HG03139 (cell line): ENCODE results near the gene TIPIN.
"Not testable (repeated sequence)": the region's sequence is repeated elsewhere in the genome, so short reads cannot be mapped to it uniquely, and the experiment has no call there.

Experiments used
- ATAC-seq: cut with Tn5 transposase; IDR thresholded peaks from one replicate; pipeline ENCODE4 v1.9.1; 2021; ENCODE audit not compliant: unreplicated experiment

TIPIN gene

DNA sequence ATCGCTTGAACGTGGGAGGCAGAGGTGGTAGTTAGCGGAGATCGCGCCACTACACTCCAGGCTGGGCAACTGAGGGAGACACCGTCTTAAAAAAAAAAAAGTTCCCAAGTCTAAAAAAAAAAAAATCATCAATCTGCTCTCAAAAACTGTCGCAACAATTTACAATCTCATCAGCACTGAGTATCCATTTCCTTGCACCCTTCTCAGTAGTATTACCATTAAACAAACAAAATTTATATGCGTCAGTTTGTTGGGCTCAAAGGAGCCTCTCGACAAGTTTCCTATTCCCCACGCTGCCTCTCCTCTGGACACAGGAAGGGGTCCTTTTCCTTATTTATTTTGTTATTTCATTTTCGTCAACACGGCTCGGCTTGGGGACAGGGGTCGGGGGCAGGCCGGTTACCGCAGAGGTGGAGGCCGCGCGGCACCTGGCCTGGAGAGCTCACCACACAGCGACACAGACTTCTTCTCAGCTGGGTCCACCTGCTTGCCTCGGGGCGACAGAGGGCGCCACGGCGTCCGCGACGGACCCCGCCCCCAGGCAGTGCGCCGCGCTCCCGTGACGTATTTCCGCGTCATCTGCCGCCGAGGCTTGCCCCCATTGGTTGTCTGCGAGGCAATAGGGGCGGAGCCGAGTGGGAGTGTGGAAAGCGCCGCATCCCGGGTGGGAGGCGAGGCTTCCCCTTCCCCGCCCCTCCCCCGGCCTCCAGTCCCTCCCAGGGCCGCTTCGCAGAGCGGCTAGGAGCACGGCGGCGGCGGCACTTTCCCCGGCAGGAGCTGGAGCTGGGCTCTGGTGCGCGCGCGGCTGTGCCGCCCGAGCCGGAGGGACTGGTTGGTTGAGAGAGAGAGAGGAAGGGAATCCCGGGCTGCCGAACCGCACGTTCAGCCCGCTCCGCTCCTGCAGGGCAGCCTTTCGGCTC lies 30.0 kb upstream of the TIPIN start, which contains the start of gene MAP2K1:
Gene MAP2K1, plus strand, starts transcription at position 709 of the 920 bp plus-strand sequence. CDS start 436 bp downstream, outside the sequence.
- peak; percentile 71 for ATAC-seq

DNA sequence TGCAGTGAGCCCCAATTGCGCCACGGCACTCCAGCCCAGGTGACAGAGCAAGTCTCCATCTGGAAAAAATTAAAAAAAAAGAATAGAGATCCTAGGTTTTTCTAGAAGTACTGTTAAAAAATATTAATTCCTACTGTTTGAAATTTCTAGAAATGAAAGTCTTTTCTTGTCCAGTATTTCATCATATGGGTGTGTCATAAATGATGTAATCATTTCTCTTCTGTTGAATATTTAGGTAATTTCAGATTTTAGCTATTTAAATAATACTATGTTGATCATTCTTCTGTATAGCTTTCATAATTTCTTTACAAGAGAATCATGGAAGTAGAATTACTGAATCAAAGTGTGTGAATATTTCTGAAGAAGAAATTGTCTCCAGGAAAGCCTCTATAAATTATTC lies 24.9 kb upstream of the TIPIN start:
- ATAC-seq, result not testable (repeated sequence)

DNA sequence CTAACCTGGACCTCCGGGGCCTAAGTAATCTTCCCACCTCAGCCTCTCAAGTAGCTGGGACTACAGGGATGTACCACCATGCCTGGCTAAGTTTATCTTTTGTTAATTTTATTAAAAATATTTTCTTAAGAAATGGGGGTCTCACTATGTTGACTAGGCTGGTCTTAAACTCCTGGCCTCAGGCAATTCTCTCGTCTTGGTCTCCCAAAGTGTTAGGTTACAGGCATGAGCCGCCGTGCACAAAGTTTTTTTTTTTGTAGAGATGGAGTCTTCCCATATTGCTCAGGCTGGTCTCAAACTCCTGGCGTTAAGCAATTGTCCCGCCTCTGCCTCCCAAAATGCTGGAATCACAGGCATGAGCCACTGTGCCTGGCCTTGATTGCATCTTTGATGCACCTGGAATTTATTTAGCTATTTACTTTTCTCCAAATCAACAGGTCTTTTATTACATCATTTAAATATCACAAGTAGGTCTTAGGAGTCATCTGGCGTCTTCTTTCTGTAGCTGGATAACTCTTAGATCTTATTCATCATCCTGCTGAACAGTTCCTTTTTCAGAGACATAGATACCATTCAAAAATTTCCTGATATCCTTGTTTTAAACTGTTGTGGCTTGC lies 22.4 kb upstream of the TIPIN start:
- no peak for ATAC-seq

DNA sequence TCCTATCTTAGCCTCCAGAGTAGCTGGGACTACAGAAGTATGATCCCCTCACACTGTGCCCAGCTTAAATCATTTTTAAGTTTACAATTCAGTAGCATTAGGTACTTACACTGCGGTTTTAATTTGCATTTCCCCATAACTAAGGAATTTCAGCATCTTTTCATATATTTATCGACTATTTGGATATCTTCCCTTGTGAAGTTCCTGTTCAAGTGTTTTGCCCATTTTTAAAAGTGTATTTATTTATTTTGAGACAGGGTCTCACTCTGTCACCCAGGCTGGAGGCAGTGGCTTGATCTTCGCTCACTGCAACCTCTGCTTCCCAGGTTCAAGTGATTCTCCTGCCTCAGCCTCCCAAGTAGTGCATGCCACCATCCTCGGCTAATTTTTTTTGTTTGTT lies 17.7 kb upstream of the TIPIN start:
- ATAC-seq, result no peak

DNA sequence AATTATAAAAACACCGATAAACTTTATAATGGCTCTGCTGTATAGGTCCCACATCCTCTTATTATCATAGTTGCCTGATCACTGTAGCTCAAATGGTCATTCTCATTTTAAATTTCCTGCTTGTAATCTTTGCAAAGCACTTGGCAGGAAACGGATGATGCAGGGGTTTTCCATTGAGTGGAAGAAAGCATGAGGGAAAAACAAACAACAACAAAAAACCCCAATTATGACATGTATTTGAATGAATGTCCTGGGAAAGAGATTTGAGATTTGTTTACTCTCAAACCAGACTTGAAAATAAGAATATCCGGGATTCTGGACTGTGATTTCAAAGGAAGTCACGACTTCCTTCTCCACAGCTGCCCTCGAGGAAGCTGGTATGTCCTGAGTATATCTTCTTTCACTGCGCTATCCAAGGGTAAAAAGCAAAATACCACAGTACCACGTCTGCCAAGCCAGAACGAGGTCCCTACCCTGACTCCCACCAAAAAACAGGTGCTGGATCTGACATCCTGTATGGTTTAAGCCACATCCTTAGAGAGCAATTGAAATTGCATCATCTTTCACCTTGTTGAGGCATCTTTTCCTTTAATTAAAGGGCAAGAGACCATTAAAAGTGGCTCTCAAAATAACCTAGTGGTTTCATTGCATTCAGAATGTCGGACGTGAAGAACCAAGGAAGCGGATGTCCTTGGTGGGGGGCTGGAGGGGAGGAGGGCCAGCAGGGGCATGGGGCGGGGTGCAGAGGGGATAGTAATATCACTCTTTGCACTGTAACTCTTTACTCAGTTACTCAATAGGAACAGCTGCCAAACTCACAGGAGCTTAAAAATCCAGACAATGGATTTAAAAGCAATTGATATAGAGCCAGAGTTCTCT lies 13.5 kb upstream of the TIPIN start:
- no peak for ATAC-seq

DNA sequence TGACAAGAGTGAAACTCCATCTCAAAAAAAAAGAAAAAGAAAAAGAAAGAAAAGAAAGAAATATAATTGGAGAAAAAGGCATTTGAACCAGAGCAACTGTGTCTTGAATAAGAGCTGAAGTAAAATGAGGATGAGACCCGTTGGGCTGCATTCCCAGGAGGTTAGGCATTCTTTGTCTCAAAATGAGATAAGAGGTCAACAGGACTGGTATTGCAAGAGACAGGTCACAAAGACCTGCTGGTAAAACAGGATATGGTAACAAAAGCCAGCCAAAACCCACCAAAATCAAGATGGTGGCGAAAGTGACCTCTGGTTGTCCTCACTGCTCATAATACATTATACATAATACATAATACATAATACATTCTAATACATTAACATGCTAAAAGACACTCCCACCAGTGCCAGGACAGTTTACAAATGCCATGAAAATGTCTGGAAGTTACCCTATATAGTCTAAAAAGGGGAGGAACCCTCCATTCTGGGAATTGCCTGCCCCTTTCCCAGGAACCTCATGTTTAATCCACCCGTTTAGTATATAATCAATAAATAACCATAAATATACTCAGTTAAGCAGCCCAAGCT lies 8.6 kb upstream of the TIPIN start:
- no peak for ATAC-seq

DNA sequence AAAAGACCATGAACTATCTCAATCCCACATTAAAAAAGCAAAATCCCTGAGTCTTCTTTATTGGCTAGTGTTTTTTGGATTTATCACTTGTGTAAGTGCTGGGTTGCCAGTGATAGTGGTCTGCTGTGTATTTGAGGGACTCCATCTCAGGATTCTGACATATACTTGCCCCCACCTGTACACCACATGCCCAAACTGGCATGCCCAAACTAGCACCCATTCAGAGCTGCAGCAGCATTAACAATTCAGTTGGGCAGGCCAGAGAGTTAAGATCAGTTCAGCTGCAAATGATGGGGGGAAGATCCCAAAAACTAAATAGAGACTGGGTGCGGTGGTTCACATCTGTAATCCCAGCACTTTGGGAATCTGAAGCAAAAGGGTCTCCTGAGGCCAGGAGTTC lies 6.3 kb upstream of the TIPIN start:
- ATAC-seq, result no peak

DNA sequence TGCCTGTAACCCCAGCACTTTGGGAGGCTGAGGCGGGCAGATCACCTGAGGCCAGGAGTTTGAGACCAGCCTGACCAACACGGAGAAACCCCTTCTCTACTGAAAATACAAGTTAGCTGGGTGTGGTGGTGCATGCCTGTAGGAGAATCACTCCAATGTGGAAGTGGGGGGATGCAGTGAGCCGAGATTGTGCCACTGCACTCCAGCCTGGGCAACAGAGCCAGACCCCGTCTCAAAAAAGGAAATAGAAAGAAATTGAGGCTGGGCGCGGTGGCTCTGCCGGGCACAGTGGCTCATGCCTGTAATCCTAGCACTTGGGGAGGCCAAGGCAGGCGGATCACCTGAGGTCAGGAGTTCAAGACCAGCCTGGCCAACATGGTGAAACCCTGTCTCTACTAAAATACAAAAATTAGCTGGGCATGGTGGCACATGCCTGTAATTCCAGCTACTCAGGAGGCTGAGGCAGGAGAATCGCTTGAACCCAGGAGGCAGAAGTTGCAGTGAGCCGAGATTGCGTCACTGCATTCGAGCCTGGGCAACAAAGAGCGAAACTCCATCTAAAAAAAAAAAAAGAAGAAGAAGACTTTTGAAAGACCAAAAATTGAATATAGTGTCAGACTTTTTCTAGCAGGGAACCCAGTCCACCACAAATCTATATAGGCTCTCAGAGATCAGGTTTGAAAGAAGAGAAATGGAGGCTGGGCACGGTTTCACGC lies 5.4 kb upstream of the TIPIN start:
- ATAC-seq, result not testable (repeated sequence)

DNA sequence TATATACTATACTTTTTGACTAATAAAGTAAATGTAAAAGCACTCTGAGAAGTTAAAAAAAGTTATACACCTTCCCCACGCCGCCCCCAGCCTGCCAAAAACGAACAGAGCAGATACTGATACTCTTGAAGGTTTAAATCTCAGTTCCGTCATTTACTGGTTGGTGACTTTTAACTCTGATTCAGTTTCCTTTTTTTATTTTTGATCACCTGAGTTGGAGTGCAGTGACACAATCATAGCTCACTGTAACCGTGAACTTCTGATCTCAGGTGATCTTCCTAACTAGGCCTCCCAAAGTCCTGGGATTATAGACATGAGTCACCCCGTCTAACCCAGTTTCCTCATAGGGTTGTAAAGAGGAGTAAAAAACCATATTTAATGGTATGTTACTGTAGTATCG lies 3.3 kb upstream of the TIPIN start:
- no peak for ATAC-seq

DNA sequence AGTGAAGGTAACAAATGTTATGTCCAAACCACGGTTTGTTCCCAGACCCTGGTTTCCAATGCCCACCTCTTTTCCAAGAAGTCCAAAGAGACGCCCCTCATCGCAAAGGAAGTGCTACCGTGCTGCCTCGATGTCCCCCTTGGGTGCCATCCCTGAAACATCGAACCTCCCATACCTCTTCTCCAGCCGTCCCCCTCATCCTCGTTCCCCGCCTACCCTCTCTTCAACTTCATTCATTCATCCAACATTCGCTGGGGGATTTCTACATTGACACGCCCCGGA lies 467 bp downstream of the TIPIN start:
- ATAC-seq, result no peak

DNA sequence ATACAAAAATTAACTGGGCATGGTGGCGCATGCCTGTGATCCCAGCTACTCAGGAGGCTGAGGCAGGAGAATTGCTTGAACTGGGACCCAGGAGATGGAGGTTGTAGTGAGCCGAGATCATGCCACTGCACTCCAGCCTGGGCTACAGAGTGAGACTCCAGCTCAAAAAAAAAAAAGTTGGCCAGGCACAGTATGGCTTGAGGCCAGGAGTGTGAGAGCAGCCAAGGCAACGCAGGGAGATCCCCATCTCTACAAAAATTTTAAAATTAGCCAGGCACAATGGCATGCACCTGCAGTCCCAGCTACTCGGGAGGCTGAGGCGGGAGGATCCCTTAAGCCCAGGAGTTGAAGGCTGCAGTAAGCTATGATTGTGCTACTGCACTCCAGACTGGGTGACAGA lies 8.0 kb downstream of the TIPIN start:
- not testable (repeated sequence) for ATAC-seq

DNA sequence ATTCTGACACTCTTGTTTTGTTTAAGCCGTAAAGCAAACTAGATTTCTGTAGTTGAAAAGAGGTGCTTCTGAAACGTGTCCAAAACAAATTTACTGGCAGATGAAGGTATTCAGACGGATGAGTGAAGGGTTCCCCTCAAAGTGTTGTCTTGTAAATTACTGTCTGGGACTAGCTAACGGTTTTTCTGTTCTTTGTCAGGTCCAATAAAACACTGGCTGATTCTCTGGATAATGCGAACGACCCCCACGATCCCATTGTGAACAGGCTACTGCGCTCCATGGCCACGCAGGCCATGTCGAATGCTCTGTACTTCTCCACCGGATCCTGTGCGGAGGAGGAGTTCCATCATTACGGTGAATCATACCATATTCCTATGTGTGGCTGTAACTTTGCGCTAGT lies 27.7 kb downstream of the TIPIN start:
- no peak for ATAC-seq

DNA sequence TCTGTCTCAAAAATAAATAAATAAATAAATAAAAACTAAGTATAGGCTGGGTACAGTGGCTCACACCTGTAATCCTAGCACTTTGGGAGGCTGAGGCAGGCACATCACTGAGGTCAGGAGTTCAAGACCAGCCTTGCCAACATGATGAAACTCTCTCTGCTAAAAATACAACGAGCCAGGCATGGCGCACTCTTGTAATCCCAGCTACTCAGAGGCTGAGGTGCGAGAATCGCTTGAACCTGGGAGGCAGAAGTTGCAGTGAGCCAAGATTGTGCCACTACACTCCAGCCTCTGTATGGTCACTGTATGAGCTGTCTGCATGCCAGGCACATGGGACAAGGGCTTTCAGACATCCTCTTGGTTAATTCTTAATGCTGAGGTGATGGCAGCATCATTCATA lies 28.7 kb downstream of the TIPIN start:
- ATAC-seq, result no peak

DNA sequence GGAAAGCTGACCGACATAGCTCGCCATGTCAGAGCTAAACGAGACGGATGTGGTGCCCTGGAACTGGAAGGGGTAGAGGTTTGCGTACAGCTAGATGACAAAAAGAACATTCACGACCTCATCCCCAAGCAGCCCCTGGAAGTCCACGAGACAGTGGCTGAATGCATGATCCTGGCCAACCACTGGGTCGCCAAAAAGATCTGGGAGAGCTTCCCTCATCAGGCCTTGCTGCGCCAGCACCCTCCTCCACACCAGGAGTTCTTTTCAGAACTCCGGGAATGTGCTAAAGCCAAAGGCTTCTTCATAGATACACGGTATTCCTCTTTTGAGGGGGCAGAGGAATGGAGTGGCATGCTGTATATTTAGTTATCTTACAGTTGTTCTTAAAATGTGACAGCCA lies 30.4 kb downstream of the TIPIN start:
- ATAC-seq, result no peak

DNA sequence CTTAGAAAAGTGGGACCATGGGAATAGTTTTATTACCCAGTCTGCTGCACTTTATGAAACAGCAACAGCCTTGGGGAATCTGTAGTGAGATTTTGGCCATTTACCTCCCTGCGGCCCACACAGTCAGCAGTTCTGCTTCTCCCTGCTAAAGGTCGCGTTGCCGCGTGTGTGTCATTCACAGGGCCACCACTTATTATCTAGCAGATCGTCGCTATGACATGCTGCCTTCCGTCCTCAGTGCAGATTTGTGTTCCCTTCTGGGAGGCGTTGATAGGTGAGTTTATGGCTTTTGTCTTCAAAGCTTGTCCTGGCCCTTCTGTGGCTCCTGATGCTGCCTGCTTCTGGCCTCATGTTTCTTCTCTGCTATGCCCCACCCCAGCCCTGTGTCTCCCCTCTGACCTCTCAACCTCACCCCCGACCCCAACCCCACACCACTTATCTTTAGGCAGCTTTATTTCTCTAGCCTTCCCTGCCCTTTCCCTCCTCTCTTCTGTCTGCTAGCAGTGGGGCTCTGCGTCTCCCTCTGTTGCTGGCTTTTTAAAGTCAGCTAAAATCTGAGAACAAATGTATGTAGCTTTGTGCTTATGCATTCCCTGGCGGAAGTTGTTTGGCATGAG lies 33.1 kb downstream of the TIPIN start:
- no peak for ATAC-seq

DNA sequence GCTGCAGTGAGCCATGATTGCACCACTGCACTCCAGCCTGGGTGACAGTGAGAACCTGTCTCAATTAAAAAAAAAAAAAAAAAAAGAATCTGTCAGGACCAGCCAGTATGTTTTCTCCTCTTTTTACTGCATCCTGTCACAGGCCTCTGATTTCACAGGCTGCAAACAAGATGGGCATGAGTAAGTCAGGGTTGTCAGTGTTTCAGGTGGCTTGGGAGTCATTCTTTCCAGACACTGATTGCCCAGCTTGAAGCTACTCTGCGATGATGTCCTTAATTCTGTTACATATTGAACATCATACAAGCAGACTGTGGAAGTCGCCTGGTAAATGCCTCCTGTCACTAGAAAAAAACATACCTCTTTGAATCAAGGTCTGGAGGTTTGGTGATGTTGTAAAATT lies 44.3 kb downstream of the TIPIN start:
- ATAC-seq, result no peak

DNA sequence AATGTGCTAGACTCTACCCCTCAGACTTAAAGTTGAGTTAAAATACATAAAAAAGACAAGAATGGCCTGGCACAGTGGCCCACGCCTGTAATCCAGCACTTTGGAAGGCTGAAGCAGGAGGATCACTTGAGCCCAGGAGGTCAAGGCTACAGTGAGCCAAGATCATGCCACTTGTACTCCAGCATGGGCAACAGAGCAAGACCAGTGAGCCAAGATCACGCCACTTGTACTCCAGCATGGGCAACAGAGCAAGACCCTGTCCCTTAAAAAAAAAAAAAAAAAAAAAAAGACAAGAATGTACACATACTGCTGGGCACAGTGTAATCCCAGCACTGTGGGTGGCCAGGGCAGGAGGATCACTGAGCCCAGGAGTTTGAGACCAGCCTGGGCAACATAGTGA lies 45.7 kb downstream of the TIPIN start:
- no peak for ATAC-seq

DNA sequence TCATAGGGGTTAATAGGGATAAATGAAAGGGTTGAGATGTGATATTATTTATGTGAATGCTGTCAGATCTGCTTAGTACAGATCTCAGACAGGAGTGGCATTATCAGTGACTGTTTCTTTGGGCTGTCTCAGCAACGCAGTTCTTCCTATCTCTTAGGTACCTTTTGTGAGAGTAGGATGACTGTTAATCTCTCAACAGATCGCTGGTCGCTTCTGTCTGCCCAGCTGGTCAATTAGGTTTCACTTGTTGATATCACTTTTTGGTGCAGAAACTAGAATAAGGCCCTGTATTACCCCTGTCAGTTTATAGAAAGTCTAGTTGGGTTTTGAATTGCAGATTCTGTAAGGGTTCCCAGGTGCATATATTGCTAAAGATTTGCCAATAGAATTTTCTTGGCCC lies 46.7 kb downstream of the TIPIN start:
- no peak for ATAC-seq

DNA sequence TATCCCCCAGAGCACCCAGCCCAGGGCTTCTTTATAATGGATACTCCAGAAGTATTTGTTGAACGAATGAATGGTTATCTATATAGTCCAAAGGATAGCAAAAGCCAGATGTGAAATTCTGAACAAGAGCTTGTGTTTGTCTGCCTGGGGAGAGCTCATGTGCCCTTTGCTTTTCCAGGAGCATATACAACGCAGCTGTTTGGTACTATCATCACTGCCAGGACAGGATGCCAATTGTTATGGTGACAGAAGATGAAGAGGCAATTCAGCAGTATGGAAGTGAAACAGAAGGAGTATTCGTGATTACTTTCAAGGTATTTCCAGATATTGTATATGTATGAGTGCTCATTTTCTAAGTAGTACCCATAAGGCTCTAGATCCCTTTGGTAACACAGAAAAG lies 48.0 kb downstream of the TIPIN start:
- no peak for ATAC-seq

DNA sequence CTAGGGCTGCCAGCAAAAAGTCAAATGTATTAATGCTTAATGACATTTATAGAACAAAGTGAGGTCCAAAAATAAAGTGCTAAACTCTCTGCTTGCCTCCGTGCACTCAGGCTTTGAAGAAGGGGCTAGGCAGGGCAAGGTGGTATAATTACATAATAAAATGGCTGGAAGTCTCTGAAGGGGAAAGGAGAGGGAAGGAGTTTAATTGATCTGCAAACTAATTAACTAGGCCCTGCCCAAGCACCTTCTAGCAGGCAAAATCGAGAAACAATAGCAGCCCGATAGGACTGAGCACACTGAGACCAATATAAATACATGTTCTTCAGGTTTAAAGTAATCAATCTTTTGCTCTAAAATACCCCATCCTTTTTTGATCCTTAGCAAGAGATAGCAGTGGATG lies 50.1 kb downstream of the TIPIN start:
- ATAC-seq, result no peak
